Measurements from ENCODE around the gene LSAMP. TPM values are rescaled to one million over a fixed set of nuclear protein-coding genes. Genes with fewer than 3 reads are reported as not detected.
A peak's percentile ranks its signal among the peaks of the same experiment; 100 is the strongest.

Gene LSAMP
- total and polyA plus RNA-seq, 2 donors (not counting 3 experiments of a cell fraction or from before 2014, with no cell fraction given), result not detected

DNA sequence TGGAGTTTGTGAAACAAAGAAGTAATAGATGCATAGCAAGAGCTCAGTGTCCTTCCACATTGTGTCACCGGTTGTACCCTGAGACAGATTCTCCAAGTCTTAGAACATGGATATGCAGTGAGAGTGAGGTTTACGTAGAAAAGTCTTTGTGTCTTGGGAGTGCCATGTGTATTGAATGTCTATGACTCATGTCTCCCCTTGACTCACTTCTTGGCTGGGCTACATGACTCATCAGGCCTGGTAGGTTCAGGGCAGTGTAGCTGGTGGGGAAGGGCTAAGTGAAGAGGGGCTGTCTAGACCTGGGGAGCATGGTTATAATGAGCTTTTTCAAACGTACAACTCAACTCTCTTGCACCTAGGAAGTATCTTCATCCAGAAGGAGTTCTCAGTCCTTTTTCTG lies 654.5 kb downstream of the LSAMP start:
- DNase-seq (ENCODE audit: low read depth, low spot score) (peak; percentile 75), FAIRE-seq (peak; percentile 88)
- Histone ChIP-seq H3K9me3 (replicated peaks; ENCODE audit: control insufficient read depth, insufficient read depth, low read length) (no peaks in the 10 kb centered on the region), H3K36me3 (ENCODE audit: control insufficient read depth in 2 of 2, extremely low read depth in 1 of 2, insufficient read depth in 2 of 2, low read length in 2 of 2) (no peaks in the 10 kb centered on the region), H3K9me1 (replicated peaks; ENCODE audit: control insufficient read depth, extremely low read depth, insufficient read depth, low read length) (no peaks in the 10 kb centered on the region), H3K79me2 (ENCODE audit: control insufficient read depth, insufficient read depth, low read length) (no peaks in the 10 kb centered on the region), H2AFZ (ENCODE audit: low read depth, low read length) (peak overlapping the region; percentile 82), H4K20me1 (replicated peaks; ENCODE audit: control insufficient read depth, extremely low read depth, insufficient read depth, low read length) (no peaks in the 10 kb centered on the region), H3K4me1 (ENCODE audit: control insufficient read depth, extremely low read depth, insufficient read depth, low read length) (peaks cover 7% of the 10 kb centered on the region), H3K4me3 (replicated peaks in 1 of 3; ENCODE audit: insufficient read depth in 1 of 3, low read depth in 1 of 3, low read length in 3 of 3) (no peak overlapping the region), H3K27me3 (ENCODE audit: control insufficient read depth in 2 of 2, insufficient read depth in 2 of 2, low read length in 2 of 2) (peaks cover 0 to 2% of the 10 kb centered on the region in 2 experiments), H3K4me2 (ENCODE audit: insufficient read depth, low read length) (peak overlapping the region; percentile 48), H3K9ac (replicated peaks; ENCODE audit: extremely low read depth, insufficient read depth, low read length) (no peak overlapping the region), H3K27ac (ENCODE audit: insufficient read depth, low read depth, low read length) (peak overlapping the region; percentile 55)
- BruUV-seq (replicated peaks), result no TSS peak
- TF ChIP-seq POLR2AphosphoS5 (IDR thresholded peaks at IDR 0.05; ENCODE audit: insufficient read depth, low read depth, low read length), result peak; percentile 65
- TF ChIP-seq CTCF (IDR thresholded peaks at IDR 0.05; ENCODE audit: extremely low read depth in 1 of 2, insufficient read depth in 1 of 2, low read depth in 1 of 2, low read length in 2 of 2), result no peak
- peak; percentile 99 for TF ChIP-seq JUN (IDR thresholded peaks at IDR 0.05; ENCODE audit: borderline replicate concordance, insufficient read depth, insufficient read length, low read depth)
- TF ChIP-seq FOS (IDR thresholded peaks at IDR 0.05; ENCODE audit: borderline replicate concordance, insufficient read depth, low read length), result peak; percentile 99
- no peak for TF ChIP-seq MAX (IDR thresholded peaks at IDR 0.05; ENCODE audit: insufficient read depth, insufficient read length)
- POLR2A ChIA-PET, result no interaction called here
- dilution Hi-C loops (cut with MboI; ENCODE audit: extremely low pct_ligation_motif_present, low sequenced_read_pairs) (no loop called here), intact Hi-C loops (cut with micrococcal nuclease) (no loop called here)
- CTCF ChIA-PET, result no interaction called here

DNA sequence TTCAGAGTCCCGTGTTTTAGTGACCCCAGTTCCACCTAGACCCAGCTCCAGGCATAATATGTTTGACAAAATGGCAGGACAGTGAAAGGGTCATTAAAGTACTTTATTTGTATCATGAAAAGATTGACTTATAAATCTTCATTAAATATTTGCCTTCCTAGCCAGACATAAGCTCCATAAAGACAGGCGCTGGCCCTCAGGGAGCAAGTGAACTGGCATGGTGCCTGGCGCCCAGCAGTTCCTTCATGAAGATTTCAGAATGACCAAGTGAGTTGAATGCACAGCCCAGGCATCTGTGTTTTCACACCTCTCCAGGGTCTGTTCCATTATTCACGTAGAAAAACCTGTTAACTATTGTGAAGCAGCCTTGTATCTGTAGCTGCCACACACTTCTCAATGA lies 655.8 kb downstream of the LSAMP start:
- Histone ChIP-seq H3K4me2 (ENCODE audit: insufficient read depth, low read length) (no peak overlapping the region), H3K36me3 (ENCODE audit: control insufficient read depth in 2 of 2, extremely low read depth in 1 of 2, insufficient read depth in 2 of 2, low read length in 2 of 2) (no peaks in the 10 kb centered on the region), H3K9me1 (replicated peaks; ENCODE audit: control insufficient read depth, extremely low read depth, insufficient read depth, low read length) (no peaks in the 10 kb centered on the region), H3K9me3 (replicated peaks; ENCODE audit: control insufficient read depth, insufficient read depth, low read length) (no peaks in the 10 kb centered on the region), H3K79me2 (ENCODE audit: control insufficient read depth, insufficient read depth, low read length) (no peaks in the 10 kb centered on the region), H3K27me3 (ENCODE audit: control insufficient read depth in 2 of 2, insufficient read depth in 2 of 2, low read length in 2 of 2) (peaks cover 4 to 6% of the 10 kb centered on the region in 2 experiments), H3K4me1 (ENCODE audit: control insufficient read depth, extremely low read depth, insufficient read depth, low read length) (peaks cover 12% of the 10 kb centered on the region), H3K4me3 (replicated peaks in 1 of 3; ENCODE audit: insufficient read depth in 1 of 3, low read depth in 1 of 3, low read length in 3 of 3) (no peak overlapping the region), H4K20me1 (replicated peaks; ENCODE audit: control insufficient read depth, extremely low read depth, insufficient read depth, low read length) (no peaks in the 10 kb centered on the region), H2AFZ (ENCODE audit: low read depth, low read length) (no peak overlapping the region), H3K9ac (replicated peaks; ENCODE audit: extremely low read depth, insufficient read depth, low read length) (no peak overlapping the region), H3K27ac (ENCODE audit: insufficient read depth, low read depth, low read length) (no peak overlapping the region)
- FAIRE-seq (no peak), DNase-seq (ENCODE audit: low read depth, low spot score) (no peak)
- POLR2A ChIA-PET, result no interaction called here
- CTCF ChIA-PET, result interaction anchor here (1.6 kb wide), 1 partner anchor 96 kb away, joined by 3 read pairs; no protein-coding TSS in a partner anchor
- no TSS peak for BruUV-seq (replicated peaks)
- intact Hi-C loops (cut with micrococcal nuclease) (loop anchor here (10.0 kb wide), 2 partner anchors 275 to 1165 kb away; no protein-coding TSS in a partner anchor), dilution Hi-C loops (cut with MboI; ENCODE audit: extremely low pct_ligation_motif_present, low sequenced_read_pairs) (no loop called here)
- no peak for TF ChIP-seq MYC (IDR thresholded peaks at IDR 0.05; ENCODE audit: low read depth, low read length)
- TF ChIP-seq POLR2A (IDR thresholded peaks at IDR 0.05; ENCODE audit: low read depth, low read length), result no peak
- no peak for TF ChIP-seq POLR2AphosphoS5 (IDR thresholded peaks at IDR 0.05; ENCODE audit: insufficient read depth, low read depth, low read length)
- TF ChIP-seq FOS (IDR thresholded peaks at IDR 0.05; ENCODE audit: borderline replicate concordance, insufficient read depth, low read length), result no peak
- no peak for TF ChIP-seq GATA2 (IDR thresholded peaks at IDR 0.05; ENCODE audit: insufficient read depth, insufficient read length, low read depth, low read length)
- TF ChIP-seq CTCF (IDR thresholded peaks at IDR 0.05; ENCODE audit: extremely low read depth in 1 of 2, insufficient read depth in 1 of 2, low read depth in 1 of 2, low read length in 2 of 2), result no peak
- TF ChIP-seq JUN (IDR thresholded peaks at IDR 0.05; ENCODE audit: borderline replicate concordance, insufficient read depth, insufficient read length, low read depth), result no peak
- no peak for TF ChIP-seq MAX (IDR thresholded peaks at IDR 0.05; ENCODE audit: insufficient read depth, insufficient read length)
- no peak for TF ChIP-seq EZH2 (IDR thresholded peaks at IDR 0.05; ENCODE audit: borderline replicate concordance, low read depth, low read length, severe bottlenecking)
